HepG2 (cell line): Measurements from ENCODE around the gene AKAP8. TPM values are rescaled to one million over a fixed set of nuclear protein-coding genes. Genes with fewer than 3 reads are reported as not detected.

Source experiments
- CEBPG ChIP-seq: IDR thresholded peaks from 2 replicates; pipeline ENCODE4 v1.6.1; 2016
- DMAP1 ChIP-seq: IDR thresholded peaks from 2 replicates; pipeline ENCODE4 v1.6.1; 2016
- DPF2 ChIP-seq: sonication (generic); formaldehyde crosslinking; IDR thresholded peaks from 2 replicates; pipeline ENCODE4 v1.4.0; 2020; ENCODE audit warnings: mild to moderate bottlenecking, low read depth, missing genetic modification reagents, borderline replicate concordance
- IRF2 ChIP-seq: IDR thresholded peaks from 2 replicates; pipeline ENCODE4 v1.6.1; 2018; ENCODE audit warnings: missing genetic modification reagents, missing compliant biosample characterization
- PAX8 ChIP-seq: sonication (generic); formaldehyde crosslinking; IDR thresholded peaks from 2 replicates; pipeline ENCODE4 v1.8.0; 2022; ENCODE audit warnings: mild to moderate bottlenecking, missing genetic modification reagents, borderline replicate concordance
- POLR2A ChIP-seq, 2 experiments: IDR thresholded peaks; 2 replicates each; pipeline ENCODE4 v1.6.1; 2011; ENCODE audit warnings: low read depth in 2 of 2, low read length in 2 of 2, mild to moderate bottlenecking in 1 of 2, moderate library complexity in 1 of 2; ENCODE audit not compliant: insufficient read depth in 1 of 2
- POLR2G ChIP-seq: fragments of 200-400 bp; formaldehyde crosslinking; IDR thresholded peaks from 2 replicates; pipeline ENCODE4 v1.6.1; 2018; ENCODE audit warnings: mild to moderate bottlenecking, low read depth, low read length, moderate library complexity
- SAFB2 ChIP-seq: sonication (generic); formaldehyde crosslinking; IDR thresholded peaks from 2 replicates; pipeline ENCODE4 v1.5.1; 2020; ENCODE audit warnings: missing genetic modification reagents, low read depth, mild to moderate bottlenecking, borderline replicate concordance
- SRF ChIP-seq: IDR thresholded peaks from 2 replicates; pipeline ENCODE4 v1.6.1; 2011; ENCODE audit warnings: mild to moderate bottlenecking, low read depth, low read length, moderate library complexity
- TSC22D2 ChIP-seq: sonication (generic); formaldehyde crosslinking; IDR thresholded peaks from 2 replicates; pipeline ENCODE4 v1.5.1; 2020; ENCODE audit warnings: missing genetic modification reagents, mild to moderate bottlenecking, borderline replicate concordance
- ZFX ChIP-seq: sonication (generic); formaldehyde crosslinking; IDR thresholded peaks from 2 replicates; pipeline ENCODE4 v1.4.0; 2020; ENCODE audit warnings: mild to moderate bottlenecking, low read depth, missing genetic modification reagents, moderate library complexity
- ZMAT3 ChIP-seq: sonication (generic); formaldehyde crosslinking; conservative IDR thresholded peaks from 2 replicates; pipeline ENCODE4 v1.7.0; 2021; ENCODE audit warnings: missing genetic modification reagents
- ZNF282 ChIP-seq: fragments of 450-650 bp; IDR thresholded peaks from 2 replicates; pipeline ENCODE4 v1.6.1; 2018; ENCODE audit not compliant: partially characterized antibody
- ZNF549 ChIP-seq: sonication (generic); formaldehyde crosslinking; IDR thresholded peaks from 2 replicates; pipeline ENCODE4 v1.5.0; 2020; ENCODE audit warnings: missing genetic modification reagents
- ZNF674 ChIP-seq: sonication (generic); formaldehyde crosslinking; IDR thresholded peaks from 2 replicates; pipeline ENCODE4 v1.5.0; 2020; ENCODE audit warnings: low read depth, mild to moderate bottlenecking, missing genetic modification reagents
- polyA plus RNA-seq, 8 experiments: library from polyadenylated mRNA; depleted of rRNA in 3 of 8; stranded (reverse) in 7 of 8; unstranded in 1 of 8; fragments of >200 nt; fragmentation: Illumina TruSeq in 4 of 8; extraction: Trizol in 4 of 8; gene quantifications; 2 replicates each; pipeline versions ENCODE4 v1.2.1 to v1.2.3, GENCODE V29; 2011 to 2016; ENCODE audit warnings: low read depth in 4 of 8, missing spikeins in 1 of 8, mixed read lengths in 1 of 8; ENCODE audit not compliant: insufficient read depth in 1 of 8
- total RNA-seq, 5 experiments: library from RNA; depleted of rRNA; stranded (reverse); fragments of >200 nt; fragmentation: Illumina TruSeq; extraction: Trizol; gene quantifications; 2 replicates each; pipeline ENCODE4 v1.2.3, GENCODE V29; 2016; ENCODE audit warnings: low read depth in 1 of 5
- TF ChIP-seq, protein P1 (sequence below): sonication (generic); formaldehyde crosslinking; IDR thresholded peaks from 2 replicates; pipeline ENCODE4 v1.8.1; 2023; ENCODE audit warnings: mild to moderate bottlenecking, inconsistent platforms, moderate library complexity, missing genetic modification reagents, borderline replicate concordance
- TF ChIP-seq, protein P2 (sequence below): sonication (generic); formaldehyde crosslinking; IDR thresholded peaks from 2 replicates; pipeline ENCODE4 v1.4.0; 2020; ENCODE audit warnings: missing genetic modification reagents, borderline replicate concordance
- TF ChIP-seq, protein P3 (sequence below): sonication (generic); formaldehyde crosslinking; IDR thresholded peaks from 2 replicates; pipeline ENCODE4 v1.4.0; 2020; ENCODE audit warnings: mild to moderate bottlenecking, low read depth, missing genetic modification reagents
- TF ChIP-seq, protein P4 (sequence below): sonication (generic); formaldehyde crosslinking; IDR thresholded peaks from 2 replicates; pipeline ENCODE4 v1.8.0; 2022; ENCODE audit warnings: mild to moderate bottlenecking, missing genetic modification reagents; ENCODE audit not compliant: insufficient replicate concordance
- TF ChIP-seq, protein P5 (sequence below): sonication (generic); formaldehyde crosslinking; IDR thresholded peaks from 2 replicates; pipeline ENCODE4 v1.9.0; 2021; ENCODE audit warnings: missing genetic modification reagents, mild to moderate bottlenecking, borderline replicate concordance

AKAP8 gene
- total and polyA plus RNA-seq, 2 of the 13 experiments (the other 11 are each of a cell fraction or from before 2014, with no cell fraction given), result 15.9 to 22.1 TPM

DNA sequence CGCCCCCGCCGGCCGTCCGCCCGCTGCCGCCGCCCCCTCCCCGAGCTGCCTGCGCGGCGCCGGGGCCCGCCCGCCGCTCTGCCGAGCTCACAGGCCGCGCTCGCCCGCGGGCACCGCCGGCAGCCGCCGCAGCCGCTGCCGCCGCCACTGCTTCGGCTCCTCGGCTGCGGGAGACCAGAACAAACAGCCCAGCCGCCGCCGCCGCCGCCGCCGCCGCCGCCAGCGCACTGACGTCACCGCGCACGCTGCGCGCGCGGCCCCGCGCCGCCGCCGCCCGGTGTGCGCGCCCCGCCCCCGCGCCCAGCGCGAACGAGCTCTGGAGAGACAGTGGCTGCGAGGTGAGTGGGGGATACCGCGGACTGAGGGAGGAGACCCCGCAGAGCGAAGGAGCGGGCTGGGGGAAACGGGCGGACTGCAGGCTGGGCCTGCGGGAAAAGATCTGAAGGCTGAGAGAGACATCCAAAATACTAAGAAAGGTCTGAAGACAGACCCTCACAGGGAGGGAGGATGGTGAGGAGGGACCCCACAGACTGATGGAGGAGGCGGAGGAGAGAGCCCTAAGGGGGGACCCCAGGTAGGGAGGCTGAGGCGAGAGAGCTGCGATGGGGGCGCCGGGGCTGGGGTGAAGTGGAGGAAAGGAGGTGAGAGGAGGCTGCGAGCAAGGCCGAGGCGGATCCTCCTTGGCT, 47.1 kb downstream of the AKAP8 start, which contains the start of gene BRD4 (continued):
- TF ChIP-seq, protein P1, sequence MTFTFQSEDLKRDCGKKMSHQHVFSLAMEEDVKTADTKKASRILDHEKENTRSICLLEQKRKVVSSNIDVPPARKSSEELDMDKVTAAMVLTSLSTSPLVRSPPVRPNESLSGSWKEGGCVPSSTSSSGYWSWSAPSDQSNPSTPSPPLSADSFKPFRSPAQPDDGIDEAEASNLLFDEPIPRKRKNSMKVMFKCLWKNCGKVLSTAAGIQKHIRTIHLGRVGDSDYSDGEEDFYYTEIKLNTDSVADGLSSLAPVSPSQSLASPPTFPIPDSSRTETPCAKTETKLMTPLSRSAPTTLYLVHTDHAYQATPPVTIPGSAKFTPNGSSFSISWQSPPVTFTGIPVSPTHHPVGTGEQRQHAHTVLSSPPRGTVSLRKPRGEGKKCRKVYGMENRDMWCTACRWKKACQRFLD (CRISPR knock-in tag), result no peak
- TF ChIP-seq, protein P2, sequence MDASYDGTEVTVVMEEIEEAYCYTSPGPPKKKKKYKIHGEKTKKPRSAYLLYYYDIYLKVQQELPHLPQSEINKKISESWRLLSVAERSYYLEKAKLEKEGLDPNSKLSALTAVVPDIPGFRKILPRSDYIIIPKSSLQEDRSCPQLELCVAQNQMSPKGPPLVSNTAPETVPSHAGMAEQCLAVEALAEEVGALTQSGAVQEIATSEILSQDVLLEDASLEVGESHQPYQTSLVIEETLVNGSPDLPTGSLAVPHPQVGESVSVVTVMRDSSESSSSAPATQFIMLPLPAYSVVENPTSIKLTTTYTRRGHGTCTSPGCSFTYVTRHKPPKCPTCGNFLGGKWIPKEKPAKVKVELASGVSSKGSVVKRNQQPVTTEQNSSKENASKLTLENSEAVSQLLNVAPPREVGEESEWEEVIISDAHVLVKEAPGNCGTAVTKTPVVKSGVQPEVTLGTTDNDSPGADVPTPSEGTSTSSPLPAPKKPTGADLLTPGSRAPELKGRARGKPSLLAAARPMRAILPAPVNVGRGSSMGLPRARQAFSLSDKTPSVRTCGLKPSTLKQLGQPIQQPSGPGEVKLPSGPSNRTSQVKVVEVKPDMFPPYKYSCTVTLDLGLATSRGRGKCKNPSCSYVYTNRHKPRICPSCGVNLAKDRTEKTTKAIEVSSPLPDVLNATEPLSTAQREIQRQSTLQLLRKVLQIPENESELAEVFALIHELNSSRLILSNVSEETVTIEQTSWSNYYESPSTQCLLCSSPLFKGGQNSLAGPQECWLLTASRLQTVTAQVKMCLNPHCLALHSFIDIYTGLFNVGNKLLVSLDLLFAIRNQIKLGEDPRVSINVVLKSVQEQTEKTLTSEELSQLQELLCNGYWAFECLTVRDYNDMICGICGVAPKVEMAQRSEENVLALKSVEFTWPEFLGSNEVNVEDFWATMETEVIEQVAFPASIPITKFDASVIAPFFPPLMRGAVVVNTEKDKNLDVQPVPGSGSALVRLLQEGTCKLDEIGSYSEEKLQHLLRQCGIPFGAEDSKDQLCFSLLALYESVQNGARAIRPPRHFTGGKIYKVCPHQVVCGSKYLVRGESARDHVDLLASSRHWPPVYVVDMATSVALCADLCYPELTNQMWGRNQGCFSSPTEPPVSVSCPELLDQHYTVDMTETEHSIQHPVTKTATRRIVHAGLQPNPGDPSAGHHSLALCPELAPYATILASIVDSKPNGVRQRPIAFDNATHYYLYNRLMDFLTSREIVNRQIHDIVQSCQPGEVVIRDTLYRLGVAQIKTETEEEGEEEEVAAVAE (CRISPR knock-in tag), result 0 out of 2 replicates have a peak, but pooled peaks have one; percentile 22
- TF ChIP-seq POLR2A (IDR thresholded peaks at IDR 0.05; ENCODE audit: insufficient read depth in 1 of 2, low read depth in 2 of 2, low read length in 2 of 2) (peak in 1 of 2 experiments; percentile 63; a peak in 2 of 4 replicates), SAFB2 (CRISPR knock-in tag) (no peak), IRF2 (CRISPR knock-in tag) (0 out of 2 replicates have a peak, but pooled peaks have one; percentile 17), SRF (no peak), DMAP1 (CRISPR knock-in tag) (0 out of 2 replicates have a peak, but pooled peaks have one; percentile 32), TSC22D2 (CRISPR knock-in tag) (no peak), ZMAT3 (CRISPR knock-in tag) (no peak), PAX8 (CRISPR knock-in tag) (no peak), CEBPG (no peak), ZNF549 (CRISPR knock-in tag) (no peak), POLR2G (peak; percentile 53; the same call in 1 of the 2 replicates), ZNF282 (no peak), ZNF674 (no peak), DPF2 (CRISPR knock-in tag) (no peak), ZFX (CRISPR knock-in tag) (no peak)
- TF ChIP-seq, protein P3, sequence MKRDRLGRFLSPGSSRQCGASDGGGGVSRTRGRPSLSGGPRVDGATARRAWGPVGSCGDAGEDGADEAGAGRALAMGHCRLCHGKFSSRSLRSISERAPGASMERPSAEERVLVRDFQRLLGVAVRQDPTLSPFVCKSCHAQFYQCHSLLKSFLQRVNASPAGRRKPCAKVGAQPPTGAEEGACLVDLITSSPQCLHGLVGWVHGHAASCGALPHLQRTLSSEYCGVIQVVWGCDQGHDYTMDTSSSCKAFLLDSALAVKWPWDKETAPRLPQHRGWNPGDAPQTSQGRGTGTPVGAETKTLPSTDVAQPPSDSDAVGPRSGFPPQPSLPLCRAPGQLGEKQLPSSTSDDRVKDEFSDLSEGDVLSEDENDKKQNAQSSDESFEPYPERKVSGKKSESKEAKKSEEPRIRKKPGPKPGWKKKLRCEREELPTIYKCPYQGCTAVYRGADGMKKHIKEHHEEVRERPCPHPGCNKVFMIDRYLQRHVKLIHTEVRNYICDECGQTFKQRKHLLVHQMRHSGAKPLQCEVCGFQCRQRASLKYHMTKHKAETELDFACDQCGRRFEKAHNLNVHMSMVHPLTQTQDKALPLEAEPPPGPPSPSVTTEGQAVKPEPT (CRISPR knock-in tag), result no peak
- TF ChIP-seq, protein P4, sequence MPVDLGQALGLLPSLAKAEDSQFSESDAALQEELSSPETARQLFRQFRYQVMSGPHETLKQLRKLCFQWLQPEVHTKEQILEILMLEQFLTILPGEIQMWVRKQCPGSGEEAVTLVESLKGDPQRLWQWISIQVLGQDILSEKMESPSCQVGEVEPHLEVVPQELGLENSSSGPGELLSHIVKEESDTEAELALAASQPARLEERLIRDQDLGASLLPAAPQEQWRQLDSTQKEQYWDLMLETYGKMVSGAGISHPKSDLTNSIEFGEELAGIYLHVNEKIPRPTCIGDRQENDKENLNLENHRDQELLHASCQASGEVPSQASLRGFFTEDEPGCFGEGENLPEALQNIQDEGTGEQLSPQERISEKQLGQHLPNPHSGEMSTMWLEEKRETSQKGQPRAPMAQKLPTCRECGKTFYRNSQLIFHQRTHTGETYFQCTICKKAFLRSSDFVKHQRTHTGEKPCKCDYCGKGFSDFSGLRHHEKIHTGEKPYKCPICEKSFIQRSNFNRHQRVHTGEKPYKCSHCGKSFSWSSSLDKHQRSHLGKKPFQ (CRISPR knock-in tag), result no peak
- TF ChIP-seq, protein P5, sequence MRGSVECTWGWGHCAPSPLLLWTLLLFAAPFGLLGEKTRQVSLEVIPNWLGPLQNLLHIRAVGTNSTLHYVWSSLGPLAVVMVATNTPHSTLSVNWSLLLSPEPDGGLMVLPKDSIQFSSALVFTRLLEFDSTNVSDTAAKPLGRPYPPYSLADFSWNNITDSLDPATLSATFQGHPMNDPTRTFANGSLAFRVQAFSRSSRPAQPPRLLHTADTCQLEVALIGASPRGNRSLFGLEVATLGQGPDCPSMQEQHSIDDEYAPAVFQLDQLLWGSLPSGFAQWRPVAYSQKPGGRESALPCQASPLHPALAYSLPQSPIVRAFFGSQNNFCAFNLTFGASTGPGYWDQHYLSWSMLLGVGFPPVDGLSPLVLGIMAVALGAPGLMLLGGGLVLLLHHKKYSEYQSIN, result no peak
